ENCODE results near the gene PXMP4.

PXMP4 gene

GRCh38 chr20:33688938-33689424 is 31.1 kb downstream of the PXMP4 start:
- H3K27ac Mint-ChIP-seq = no peak overlapping the region
- H3K4me3 Mint-ChIP-seq = no peak overlapping the region
- H3K27me3 Mint-ChIP-seq (ENCODE audit: low read depth) = no peaks in the 10 kb centered on the region
- peaks cover 12% of the 10 kb centered on the region for H3K4me1 Mint-ChIP-seq
- no peaks in the 10 kb centered on the region for H3K9me3 Mint-ChIP-seq
- no peaks in the 10 kb centered on the region for H3K36me3 Mint-ChIP-seq (ENCODE audit: low read depth)
- TF ChIP-seq, protein P1, sequence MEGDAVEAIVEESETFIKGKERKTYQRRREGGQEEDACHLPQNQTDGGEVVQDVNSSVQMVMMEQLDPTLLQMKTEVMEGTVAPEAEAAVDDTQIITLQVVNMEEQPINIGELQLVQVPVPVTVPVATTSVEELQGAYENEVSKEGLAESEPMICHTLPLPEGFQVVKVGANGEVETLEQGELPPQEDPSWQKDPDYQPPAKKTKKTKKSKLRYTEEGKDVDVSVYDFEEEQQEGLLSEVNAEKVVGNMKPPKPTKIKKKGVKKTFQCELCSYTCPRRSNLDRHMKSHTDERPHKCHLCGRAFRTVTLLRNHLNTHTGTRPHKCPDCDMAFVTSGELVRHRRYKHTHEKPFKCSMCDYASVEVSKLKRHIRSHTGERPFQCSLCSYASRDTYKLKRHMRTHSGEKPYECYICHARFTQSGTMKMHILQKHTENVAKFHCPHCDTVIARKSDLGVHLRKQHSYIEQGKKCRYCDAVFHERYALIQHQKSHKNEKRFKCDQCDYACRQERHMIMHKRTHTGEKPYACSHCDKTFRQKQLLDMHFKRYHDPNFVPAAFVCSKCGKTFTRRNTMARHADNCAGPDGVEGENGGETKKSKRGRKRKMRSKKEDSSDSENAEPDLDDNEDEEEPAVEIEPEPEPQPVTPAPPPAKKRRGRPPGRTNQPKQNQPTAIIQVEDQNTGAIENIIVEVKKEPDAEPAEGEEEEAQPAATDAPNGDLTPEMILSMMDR (IDR thresholded peaks at IDR 0.05; ENCODE audit: unreplicated experiment in 3 of 3) = no peak

DNA sequence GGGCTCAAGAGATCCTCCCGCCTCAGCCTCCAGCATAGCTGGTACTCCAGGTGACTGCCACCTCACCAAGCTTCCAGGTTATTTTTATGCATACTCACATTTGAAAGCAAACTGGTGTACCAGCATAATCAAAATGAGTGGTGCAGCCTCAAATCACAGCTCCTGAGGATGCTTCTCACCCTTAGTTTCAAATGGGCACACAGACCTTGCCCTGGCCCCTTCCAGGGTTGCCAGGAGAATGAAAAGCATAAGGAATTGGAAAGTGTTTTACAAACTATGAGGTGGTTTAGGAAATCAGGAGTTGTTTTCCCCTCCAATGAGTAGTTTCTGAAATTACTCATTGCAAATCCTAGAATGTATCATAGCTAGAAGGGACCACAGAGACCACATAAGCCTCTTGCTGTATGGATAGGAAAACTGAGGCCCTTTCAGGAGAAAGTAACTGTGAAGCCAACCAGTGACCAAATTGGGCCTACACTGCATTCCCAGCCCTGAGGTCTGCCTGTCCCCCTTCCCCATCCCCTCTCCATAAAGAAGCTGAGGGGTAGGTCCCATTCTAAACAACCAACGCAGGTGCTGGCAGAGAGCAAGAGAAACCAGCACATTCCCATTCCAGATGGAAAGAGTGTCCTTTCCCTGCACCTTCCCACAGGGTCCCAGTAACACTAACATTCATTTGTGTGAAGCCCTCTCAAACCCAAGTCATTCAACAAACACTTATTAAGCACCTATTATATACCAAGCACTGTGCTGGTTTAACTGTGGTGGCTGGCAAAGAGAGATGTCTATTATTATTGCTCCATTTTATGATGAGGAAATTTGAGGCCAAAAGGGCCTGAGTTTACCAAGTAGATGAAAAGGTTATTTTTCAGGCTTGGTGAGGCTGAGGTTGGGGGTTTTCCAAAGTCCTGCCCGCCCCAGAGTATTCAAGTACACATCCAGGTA is 31.8 kb downstream of the PXMP4 start:
- Mint-ChIP-seq H3K9me3 (no peaks in the 10 kb centered on the region), H3K36me3 (ENCODE audit: low read depth) (no peaks in the 10 kb centered on the region), H3K4me3 (peak overlapping the region in 2 of 3 experiments; percentile 41 to 48), H3K27ac (no peak overlapping the region), H3K27me3 (ENCODE audit: low read depth) (no peaks in the 10 kb centered on the region), H3K4me1 (peaks cover 11% of the 10 kb centered on the region)
- TF ChIP-seq, protein P1 (IDR thresholded peaks at IDR 0.05; ENCODE audit: unreplicated experiment in 3 of 3) = no peak

- H3K27ac Mint-ChIP-seq = no peak overlapping the region
- TF ChIP-seq, protein P1 (IDR thresholded peaks at IDR 0.05; ENCODE audit: unreplicated experiment in 3 of 3) = no peak
- no peaks in the 10 kb centered on the region for H3K27me3 Mint-ChIP-seq (ENCODE audit: low read depth)
- H3K4me1 Mint-ChIP-seq = peaks cover 15% of the 10 kb centered on the region
- no peaks in the 10 kb centered on the region for H3K9me3 Mint-ChIP-seq
- peak overlapping the region in 2 of 3 experiments; percentile 82 to 90 for H3K4me3 Mint-ChIP-seq
- H3K36me3 Mint-ChIP-seq (ENCODE audit: low read depth) = no peaks in the 10 kb centered on the region
Measured at GRCh38 chr20:33687370-33687915, 32.7 kb downstream of the PXMP4 start.

DNA sequence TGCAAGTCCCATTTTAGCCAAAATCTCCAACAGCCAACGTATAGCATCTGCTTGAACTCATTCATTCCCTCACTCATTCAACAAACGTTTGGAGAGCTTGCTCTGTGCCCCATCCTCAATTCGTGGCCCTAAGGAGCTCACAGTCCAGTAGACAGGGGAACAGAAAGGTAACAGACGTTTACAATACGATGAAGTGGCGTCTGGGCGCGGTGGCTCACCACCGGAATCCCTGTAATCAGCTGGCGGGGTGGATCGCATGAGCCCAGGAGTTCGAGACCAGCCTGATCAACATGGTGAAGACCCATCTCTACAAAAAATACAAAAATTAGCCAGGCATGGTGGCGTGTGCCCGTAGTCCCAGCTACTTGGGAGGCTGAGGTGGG is 33.1 kb downstream of the PXMP4 start:
- Mint-ChIP-seq H3K9me3 (no peaks in the 10 kb centered on the region), H3K27me3 (ENCODE audit: low read depth) (no peaks in the 10 kb centered on the region), H3K4me1 (peaks cover 15% of the 10 kb centered on the region), H3K27ac (peak overlapping the region in 1 of 3 experiments; percentile 37), H3K4me3 (peak overlapping the region; percentile 82 to 90 (median 87)), H3K36me3 (ENCODE audit: low read depth) (no peaks in the 10 kb centered on the region)
- TF ChIP-seq, protein P1 (IDR thresholded peaks at IDR 0.05; ENCODE audit: unreplicated experiment in 3 of 3) = no peak

- Mint-ChIP-seq H3K4me3 (peak within 1 kb of the TSS; percentile 82 to 90 (median 87)), H3K4me1 (peaks cover 15% of the 10 kb centered on the region), H3K27me3 (ENCODE audit: low read depth) (no peaks in the 10 kb centered on the region), H3K9me3 (no peaks in the 10 kb centered on the region), H3K36me3 (ENCODE audit: low read depth) (no peaks in the 10 kb centered on the region), H3K27ac (peak within 1 kb of the TSS in 1 of 3 experiments; percentile 37)
- TF ChIP-seq, protein P1 (IDR thresholded peaks at IDR 0.05; ENCODE audit: unreplicated experiment in 3 of 3) = peak; percentile 17 to 45 (median 37)
Measured at GRCh38 chr20:33686100-33686983, 33.8 kb downstream of the PXMP4 start, which contains the start of gene E2F1. Gene E2F1, minus strand, starts transcription at chr20:33686385. Its CDS starts 121 bp downstream, at chr20:33686264.

Measured in nephron (organoid).